Ishikawa (cell line): ENCODE data around the gene EPAS1.

Source experiments
- TEAD4 ChIP-seq: IDR thresholded peaks from 2 replicates; pipeline ENCODE4 v1.6.1; 2012
- USF1 ChIP-seq: IDR thresholded peaks from 2 replicates; pipeline ENCODE4 v1.6.1; 2012

DNA sequence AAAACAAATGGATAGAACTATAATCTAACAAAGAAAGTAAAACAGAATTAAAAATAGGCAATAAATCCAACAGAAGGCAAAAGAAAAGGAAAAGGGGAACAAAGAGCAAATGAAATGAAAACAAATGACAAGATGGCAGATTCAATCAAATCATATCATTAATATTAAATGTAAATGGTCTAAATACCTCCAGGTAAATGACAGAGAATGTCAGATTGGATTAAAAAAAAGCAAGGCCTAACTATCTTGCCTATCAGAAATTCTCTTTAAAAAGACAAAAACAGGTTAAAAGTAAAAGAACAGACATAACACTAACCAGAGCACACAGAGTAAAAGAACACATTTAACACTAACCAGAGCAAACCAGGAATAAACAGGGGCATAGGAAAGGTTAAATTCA, 119.1 kb downstream of the EPAS1 start:
- TF ChIP-seq USF1, result no peak
- TF ChIP-seq TEAD4, result no peak
